HK-2 (cell line): Measurements from ENCODE around the gene SPINT2.
"Not testable (repeated sequence)": the region's sequence is repeated elsewhere in the genome, so short reads cannot be mapped to it uniquely, and the experiment has no call there.

ENCODE experiments used
- DNase-seq: peaks from one replicate; pipeline ENCODE4 v3.0.0-alpha.2; 2018; ENCODE audit not compliant: unreplicated experiment

Gene SPINT2

DNA sequence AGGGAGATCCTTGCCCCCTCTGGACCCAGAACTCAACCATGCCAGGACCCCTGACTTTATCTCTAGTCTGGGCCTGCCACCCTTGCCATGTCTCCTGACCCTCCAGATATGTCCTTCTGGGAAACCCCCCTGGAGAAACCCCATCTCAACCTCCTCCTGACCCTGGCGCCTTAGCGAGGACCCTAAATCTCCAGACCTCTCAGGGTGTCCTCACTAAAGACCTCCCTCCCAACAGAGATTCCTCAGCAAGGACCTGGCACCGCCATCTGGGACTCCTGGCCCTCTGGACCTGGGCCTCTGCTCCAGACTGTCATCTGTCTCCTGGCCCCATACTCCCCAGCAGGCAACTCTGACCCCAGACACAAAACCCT, 56.6 kb downstream of the SPINT2 start:
- no peak for DNase-seq

DNA sequence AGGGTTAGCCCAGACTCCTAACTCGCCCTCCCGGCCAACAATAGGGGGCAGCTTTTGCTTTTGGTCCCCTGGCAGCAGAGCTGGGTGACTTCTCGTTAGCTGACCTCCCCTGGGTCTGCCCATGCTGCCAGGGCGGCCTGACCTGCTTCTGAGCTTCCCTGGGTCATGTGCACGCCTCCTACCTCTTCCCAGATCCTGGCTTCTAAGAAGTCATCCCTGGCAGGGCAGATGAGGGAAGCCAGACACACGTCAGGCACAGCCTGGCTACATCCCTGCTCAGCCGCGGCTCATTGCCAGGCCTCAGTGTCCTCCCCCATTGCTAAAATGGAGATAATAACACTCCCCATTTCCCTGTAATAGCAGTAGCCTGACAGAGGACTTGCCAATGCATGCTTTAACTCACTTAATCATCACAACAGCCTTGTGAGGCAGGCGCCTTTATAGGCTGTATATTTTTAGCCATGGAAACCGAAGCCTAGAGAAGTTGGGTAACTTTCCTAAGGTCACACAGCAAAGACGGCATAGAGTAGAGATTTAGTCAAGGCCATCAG, 57.3 kb downstream of the SPINT2 start:
- no peak for DNase-seq

DNA sequence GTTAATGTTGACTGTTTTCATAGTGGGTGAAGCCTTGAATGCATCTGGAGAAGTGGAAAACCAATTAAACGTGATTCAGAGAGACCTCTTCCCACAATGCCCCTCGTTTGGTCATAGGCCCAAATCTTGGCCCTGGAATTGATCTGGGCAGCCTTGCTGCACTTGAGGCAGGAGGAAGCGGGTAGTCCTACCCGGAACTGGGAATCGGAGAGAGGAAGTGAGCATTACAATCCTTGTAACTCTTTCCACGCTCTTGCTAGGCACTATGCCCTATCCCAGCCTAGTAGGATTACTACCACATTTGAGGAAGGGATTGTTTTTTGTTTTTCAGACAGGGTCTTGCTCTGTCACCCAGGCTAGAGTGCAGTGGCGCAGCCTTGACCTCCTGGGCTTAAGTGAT, 58.9 kb downstream of the SPINT2 start:
- DNase-seq, result no peak

DNA sequence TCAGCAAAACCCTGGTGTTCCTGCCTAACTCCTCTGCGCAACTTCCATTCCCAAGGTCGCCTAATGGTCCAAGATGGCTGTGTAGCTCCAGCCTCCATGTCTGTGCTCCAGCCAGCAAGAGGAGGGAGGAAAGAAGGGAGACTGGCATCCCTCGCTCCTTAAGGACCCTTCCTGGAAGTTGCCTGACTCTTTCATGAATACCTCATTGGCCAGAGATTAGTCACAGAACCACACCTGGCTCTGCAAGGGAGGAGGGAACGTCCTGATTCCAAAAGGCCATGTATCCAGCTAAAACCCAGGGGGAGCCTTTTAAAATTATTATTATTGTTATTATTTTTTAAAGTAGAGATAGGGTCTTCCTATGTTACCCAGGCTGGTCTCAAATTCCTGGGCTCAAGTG, 60.1 kb downstream of the SPINT2 start:
- DNase-seq, result no peak

DNA sequence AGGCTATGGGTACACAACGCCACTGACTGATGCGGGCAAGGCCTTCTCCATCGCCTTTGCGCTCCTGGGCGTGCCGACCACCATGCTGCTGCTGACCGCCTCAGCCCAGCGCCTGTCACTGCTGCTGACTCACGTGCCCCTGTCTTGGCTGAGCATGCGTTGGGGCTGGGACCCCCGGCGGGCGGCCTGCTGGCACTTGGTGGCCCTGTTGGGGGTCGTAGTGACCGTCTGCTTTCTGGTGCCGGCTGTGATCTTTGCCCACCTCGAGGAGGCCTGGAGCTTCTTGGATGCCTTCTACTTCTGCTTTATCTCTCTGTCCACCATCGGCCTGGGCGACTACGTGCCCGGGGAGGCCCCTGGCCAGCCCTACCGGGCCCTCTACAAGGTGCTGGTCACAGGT, 62.2 kb downstream of the SPINT2 start:
- no peak for DNase-seq

DNA sequence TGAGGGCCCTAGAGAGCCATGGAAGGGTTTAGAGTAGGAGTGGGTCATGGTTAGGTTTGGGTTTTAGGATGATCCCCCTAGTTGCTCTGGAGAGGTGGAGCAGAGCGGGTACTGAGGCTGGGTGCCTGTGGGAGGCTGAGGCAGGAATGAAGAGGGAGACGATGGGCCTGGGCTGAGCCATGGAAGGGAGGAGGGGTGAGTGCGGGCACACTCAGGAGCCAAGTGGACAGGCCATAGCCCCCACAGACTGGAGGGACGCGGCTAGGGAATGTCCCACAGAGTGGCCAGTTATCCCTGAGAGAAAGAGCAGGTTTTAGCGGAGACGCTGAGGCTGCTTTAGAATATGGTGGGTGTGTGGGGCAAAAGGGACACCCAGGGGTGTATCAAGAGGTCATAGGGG, 65.3 kb downstream of the SPINT2 start:
- DNase-seq, result no peak

DNA sequence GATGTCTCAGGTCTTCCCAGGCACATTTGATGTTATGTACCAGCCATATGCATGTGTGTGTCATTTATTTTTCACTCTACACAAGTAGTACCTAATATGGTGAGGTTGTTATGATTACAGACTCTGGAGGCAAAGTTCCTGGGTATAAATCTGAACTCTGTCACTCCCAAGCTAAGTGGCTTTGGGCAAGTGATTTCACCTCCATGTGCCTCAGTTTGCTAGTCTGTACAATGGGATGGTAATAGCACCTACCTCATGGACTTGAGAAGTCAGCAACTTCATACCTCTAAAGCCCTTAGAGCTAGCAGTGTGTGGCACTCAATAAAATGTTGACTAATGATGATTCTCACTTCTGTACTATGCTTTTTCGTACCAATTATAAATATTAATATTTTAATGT, 67.4 kb downstream of the SPINT2 start:
- no peak for DNase-seq

DNA sequence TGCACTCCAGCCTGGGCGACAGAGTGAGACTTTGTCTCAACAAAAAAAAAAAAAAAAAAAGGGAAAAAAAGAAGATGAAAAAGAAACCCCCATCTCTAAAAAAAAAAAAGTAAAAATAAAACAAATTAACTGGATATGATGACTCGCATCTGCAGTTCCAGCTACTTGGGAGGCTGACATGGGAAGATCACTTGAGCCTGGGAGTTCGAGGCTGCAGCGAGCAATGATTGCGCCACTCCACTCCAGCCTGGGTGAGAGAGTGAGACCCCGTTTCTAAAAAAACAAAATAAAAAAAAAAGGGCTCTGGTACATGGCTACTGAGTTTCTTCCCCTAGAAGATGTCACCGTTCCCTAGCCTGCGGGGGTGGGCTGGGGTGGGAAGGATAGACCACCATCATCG, 68.9 kb downstream of the SPINT2 start:
- DNase-seq, result no peak

DNA sequence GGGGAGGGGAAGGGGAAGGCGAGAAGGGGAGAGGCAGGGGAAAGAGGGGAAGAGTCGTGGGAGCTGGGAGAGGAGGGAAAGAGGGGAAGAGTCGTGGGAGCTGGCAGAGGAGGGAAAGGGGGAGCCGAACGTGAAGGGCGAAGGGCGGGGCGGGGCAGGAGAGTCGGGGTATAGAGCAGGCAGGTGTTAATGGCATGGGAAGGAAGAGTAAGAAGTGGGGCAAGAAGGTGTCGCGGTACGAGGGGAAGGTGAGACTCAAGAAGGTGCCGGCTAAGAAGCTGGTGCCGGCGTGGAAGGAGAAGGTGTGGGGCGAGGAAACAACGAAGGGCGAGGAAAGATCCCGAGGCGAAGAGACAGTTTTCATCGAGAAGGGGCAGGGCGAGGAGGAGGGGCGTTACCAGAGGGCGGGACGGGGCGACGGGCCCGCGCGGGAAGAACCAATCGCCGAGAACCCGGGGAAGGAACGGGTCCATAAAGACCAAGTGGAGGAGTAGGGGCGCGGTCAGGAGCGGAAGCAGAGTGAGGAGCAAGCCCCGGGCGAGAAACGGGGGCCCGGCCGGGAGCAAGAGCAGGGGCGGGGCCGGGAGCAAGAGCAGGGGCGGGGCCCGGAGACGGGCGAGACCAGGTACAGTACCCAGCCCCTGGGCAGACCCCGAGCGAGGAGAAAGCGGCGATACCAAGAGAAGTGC, 71.7 kb downstream of the SPINT2 start:
- DNase-seq, result peak; percentile 95

DNA sequence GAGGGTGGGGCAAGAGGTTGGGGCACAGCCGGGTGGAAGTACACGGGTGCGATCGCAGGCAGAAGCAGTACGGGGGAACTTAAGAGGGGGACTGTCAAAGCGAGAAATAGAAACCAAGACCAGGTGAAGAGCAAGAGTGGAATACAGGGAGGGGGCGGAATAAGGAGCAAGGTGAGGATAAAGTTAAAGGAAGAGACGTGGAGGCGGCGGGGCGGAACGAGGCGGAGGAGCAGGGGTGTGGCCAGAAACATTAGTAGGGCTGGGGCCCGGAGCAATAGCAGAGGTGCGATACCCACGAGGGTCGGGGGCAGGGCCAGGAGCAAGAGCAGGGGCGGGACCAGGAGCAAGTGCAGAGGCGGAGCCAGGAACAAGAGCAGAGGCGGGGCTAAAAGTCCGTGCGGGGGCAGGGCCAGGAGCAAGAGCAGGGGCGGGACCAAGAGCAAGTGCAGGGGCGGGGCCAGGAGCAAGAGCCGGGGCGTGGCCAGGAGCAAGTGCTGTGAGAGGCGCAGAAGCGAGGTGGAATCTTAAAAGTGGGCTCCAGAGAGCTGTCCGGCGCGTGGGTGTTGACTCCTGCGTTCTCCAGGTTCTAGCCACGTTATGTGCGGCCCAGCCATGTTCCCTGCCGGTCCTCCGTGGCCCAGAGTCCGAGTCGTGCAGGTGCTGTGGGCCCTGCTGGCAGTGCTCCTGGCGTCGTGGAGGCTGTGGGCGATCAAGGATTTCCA, 72.4 kb downstream of the SPINT2 start:
- peak; percentile 94 for DNase-seq

DNA sequence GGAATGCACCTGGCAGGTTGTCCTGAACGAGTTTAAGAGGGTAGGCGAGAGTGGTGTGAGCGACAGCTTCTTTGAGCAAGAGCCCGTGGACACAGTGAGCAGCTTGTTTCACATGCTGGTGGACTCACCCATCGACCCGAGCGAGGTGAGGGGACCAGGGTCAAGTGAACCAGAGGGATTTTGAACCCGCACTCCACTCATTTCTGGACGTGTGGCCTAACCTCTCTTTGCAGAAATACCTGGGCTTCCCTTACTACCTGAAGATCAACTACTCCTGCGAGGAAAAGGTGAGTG, 72.9 kb downstream of the SPINT2 start:
- no peak for DNase-seq

DNA sequence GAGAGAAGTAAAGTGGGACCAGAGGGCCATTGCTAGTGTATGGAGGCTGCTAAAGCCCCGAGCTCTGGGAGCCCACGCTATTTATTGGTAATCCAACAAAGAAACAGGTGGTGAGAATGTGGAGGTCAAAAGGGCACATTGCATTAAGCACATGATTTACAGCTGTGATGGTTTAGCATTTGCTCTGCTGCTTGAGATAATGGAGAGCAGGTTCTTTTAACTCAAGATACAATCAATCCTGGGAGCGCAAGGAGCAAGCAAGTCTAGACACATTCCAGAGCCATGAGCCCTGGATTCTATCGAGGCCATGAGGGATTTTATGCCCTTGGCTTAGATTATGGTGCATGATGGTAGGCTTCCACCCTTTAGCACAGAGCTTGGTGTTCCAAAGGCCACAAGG, 74.6 kb downstream of the SPINT2 start:
- not testable (repeated sequence) for DNase-seq

DNA sequence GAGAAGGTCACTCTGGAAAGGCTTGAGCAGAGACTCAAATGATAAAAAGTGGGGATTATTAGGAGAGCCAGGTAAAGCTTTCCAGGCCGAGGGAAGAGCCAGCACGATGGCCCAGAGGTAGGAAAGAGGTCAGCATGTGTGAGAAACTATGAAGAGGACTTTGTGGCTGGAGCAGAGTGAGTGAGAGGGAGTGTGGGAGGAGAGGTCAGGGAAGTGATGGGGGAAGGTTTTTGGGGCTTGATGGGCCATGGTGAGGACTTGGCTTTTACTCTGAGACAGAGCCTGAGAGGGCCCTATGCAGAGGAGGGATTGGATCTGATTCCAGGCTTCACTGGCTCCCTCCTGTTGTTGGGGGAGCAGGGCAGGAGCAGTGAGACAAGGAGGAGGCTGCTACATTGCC, 76.6 kb downstream of the SPINT2 start:
- no peak for DNase-seq
